NCI-H2196 (cell line): ENCODE results near the gene ANAPC10.

Source experiments
- DNase-seq: peaks from one replicate; lab custom pipeline; 2025; ENCODE audit not compliant: unreplicated experiment; lab: John Stamatoyannopoulos, UW

Gene ANAPC10

DNA sequence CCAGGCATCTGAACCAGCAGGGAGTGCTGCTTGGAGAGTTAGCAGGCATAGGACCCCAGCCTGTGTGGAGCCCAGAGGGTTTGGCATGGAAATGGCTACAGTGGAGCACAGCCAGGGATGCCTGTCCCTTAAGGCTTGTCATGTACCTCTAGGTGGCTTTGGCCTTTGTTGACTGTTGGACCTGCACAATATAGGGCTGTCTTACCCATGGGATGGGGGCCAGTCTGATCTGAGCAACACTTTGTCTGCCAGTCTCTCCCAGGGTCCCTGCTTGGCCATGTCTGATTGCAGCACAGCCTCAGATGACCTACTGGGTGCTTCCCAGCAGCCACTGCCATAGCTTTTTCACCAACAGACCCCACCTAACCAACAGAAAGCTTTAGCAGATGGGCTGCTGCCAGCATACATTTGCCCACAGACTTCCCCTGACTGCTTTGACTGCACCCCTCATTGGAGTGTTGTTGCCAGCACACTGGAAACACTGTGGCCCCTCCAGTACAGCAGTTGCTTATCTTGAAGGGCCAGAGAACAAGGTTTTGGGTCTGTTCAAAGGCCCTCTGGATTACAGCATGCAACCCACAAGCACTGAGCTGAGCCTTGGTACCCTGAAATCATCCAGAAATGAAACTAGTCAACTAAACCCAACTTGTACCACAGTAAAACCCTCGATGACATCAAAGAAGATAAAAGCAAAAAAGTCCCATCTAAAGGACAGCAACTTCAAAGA is 22.1 kb downstream of the ANAPC10 start:
- DNase-seq, result no peak

DNA sequence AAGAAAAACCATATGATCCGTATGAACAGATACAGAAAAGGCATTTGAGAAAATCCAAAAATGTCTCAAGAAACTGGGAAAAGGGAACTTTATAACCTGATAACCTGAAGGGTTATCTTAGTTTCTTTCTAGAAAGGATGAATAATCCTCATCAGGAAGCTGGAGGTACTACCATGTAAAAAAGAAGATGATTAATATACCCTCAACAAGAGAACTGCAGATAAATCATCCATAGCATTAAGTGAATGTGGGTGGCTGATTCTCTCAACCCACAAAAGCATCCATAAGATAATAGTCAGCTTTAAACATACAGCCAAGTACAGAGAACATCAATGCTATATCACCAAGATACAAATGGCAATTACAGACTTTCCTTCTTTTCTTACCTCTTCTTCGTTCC is 26.4 kb downstream of the ANAPC10 start:
- no peak for DNase-seq

- no peak for DNase-seq
Observed at GRCh38 chr4:145069361-145069760, 28.6 kb downstream of the ANAPC10 start.

DNA sequence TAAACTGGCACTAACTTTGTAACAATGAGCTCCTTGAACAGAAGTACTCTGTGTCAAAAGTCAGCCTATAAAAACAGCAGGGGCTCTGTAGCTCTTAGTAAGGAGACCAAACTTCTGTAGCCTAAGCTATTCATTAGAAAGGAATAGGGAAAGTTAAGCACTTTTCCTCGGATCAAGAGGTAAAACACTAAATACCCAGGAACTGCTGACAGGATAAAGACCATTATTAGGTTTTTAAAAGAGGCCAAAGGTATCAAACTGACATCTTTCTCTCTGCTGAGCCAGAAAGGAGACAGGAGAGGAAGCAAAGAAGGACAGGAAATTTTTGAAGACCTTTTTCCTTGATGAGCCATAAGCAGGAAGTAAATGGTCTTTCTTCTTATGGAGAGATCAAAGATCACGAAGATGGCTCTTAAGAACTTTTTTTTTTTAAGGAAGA is 31.9 kb downstream of the ANAPC10 start:
- no peak for DNase-seq

DNA sequence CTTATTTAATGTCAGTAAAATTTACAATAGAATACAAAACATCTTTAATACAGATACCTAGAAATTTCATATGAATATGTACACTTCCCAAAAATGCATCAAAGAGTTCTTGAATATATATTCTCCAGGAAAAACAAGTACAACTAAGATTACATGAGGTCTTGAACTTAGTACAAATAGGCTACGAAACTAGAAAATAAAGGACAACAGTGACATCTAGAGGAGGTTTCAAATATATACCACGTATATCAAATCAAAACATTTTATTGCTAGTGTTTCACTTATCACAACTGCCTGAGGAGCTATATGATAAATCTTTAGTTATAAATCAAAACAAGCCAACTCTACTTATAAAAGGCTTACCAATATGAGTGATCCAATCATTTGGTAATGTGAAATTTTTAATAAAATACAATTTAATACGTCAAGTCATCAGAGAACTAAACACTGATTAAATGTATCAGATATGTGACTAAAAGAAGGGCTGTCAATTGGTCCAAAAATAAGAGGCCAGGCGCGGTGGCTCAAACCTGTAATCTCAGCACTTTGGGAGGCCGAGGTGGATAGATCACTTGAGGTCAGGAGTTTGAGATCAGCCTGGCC is 36.6 kb downstream of the ANAPC10 start:
- peak; percentile 4 for DNase-seq

- no peak for DNase-seq
Observed at GRCh38 chr4:145058256-145058655, 39.7 kb downstream of the ANAPC10 start.

DNA sequence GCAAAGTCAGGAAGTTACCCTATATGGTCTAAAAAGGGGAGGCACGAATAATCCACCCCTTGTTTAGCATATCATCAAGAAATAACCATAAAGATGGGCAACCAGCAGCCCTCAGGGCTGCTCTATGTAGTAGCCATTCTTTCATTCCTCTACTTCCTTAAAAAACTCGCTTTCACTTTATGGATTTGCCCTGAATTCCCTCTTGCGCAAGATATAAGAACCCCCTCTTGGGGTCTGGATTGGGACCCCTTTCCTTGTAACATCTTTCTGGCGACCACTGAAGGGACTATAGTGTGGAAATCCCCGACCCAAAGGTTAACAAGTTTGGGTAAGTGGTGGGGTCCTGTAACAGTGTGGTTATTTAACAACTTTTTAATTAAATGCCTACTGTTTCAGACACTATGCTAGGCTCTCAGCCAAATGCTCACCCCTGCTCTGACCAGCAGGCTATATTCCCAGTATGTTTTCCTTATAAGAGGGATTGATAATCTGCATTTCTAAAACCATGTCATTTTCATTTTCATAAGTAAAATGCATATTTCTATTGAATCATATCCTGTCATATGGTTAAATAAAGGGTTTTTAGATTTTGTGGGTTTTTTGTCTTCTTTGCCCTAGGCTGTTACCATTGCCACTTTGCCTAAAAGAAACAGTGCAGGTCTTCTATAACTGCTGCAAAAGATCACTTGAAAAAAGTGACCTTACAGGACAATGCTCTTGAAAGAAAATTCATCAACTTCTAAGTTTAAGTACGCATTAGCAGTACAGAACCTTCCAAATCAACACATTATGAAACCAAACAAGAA is 41.5 kb downstream of the ANAPC10 start:
- DNase-seq, result no peak

DNA sequence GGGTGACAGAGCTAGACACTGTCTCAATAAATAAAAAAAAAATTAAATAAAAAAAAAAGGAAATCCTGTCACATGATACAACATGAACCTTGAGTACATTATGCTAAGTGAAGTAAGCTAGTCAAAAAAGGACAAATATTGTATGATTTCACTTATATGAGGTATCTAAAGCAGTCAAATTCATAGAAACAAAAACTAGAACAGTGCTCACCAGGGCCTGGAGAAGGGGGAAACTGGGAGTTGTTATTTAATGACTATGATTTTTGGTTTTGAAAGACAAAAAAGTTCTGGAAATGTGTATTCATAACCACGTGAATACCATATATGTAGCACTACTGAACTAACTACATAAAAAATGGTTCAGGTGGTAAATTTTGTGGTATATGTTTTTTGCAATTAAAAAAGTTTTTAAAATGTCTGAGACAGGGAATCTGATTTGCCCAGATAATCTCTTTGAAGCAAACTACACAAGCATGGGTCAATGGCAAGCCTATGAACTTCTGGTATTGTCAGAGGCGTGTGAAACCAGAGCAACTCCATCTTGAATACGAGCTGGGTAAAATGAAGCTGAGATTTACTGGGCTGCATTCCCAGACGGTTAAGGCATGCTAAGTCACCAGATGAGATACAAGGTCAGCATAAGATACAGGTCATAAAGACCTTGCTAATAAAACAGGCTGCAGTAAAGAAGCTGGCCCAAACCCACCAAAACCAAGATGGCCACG is 42.3 kb downstream of the ANAPC10 start:
- no peak for DNase-seq

GRCh38 chr4:145049241-145049640 is 48.8 kb downstream of the ANAPC10 start:
- DNase-seq, result no peak

- no peak for DNase-seq
Observed at GRCh38 chr4:145048817-145049216, 49.2 kb downstream of the ANAPC10 start.

DNA sequence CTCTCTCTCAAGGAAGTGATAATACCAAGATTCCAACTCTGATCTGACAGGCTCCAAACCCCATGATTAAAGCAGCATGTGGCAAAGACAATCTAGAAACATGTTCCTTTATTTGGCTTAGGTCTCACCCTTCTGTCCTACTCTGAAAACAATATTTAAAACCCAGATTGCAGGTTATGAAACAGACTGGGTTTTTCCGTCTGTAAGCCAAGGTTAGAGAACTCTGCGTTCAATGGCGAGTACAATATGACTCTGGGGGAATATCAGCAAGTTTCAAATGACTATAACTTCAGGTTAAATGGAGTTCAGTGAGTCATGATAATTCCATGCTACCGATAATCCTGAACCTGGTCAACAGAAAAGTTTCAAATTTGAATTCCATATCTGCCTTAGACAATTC is 50.8 kb downstream of the ANAPC10 start:
- no peak for DNase-seq

- DNase-seq, result no peak
Observed at GRCh38 chr4:145045180-145045579, 52.8 kb downstream of the ANAPC10 start.

GRCh38 chr4:145044341-145044740 is 53.7 kb downstream of the ANAPC10 start:
- DNase-seq, result no peak

GRCh38 chr4:145043306-145043705 is 54.7 kb downstream of the ANAPC10 start:
- no peak for DNase-seq

DNA sequence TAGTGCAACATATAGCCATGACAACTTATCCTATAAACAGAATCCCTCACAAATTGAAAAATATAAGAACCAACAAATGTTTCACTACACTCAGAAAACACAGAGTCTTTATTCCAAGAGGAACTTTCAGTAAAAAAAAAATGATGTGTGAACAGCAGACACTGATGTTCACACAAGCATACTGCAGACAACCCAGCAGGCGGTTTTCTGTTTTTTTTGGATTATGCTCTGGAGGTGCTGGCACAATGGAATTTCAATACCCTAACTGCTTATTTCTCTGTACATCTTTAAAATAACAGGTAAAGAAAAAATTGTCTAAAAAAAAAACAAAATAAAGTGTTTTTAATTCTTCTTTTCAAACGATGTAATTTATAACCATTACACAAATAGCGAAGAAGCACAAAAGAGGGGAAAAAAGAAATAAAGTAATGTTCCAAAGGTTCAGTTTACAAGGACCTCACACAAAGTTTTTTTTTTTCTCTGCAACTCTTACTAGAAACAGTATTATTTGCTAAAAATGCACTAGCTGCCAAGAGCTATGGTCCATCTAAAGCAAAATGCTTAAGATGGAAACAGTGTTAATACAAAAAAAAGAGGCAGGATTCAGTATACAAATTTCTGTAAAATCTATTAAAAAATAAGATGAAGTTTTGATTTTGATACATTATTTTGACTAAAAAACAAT is 55.3 kb downstream of the ANAPC10 start:
- DNase-seq, result no peak

DNA sequence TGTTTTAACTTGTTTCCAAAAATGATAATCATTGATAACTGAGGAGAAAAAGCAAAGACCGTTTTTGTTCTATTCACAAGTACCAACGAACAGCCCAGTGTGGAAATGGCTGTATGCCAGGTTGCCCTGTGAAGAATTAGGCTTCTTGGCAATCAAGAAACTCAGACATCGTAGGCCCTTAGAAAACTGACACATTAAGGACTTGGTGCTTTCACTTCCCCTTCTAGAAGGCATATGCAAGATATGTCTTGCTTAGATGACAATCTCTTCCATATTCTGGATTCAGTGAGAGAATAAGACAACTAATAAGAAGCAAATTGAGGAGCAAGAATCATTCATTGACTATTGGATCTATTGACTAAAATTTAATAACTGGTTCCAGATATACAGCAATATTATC is 56.6 kb downstream of the ANAPC10 start:
- no peak for DNase-seq

- no peak for DNase-seq
Observed at GRCh38 chr4:145035494-145036136, 62.4 kb downstream of the ANAPC10 start.

DNA sequence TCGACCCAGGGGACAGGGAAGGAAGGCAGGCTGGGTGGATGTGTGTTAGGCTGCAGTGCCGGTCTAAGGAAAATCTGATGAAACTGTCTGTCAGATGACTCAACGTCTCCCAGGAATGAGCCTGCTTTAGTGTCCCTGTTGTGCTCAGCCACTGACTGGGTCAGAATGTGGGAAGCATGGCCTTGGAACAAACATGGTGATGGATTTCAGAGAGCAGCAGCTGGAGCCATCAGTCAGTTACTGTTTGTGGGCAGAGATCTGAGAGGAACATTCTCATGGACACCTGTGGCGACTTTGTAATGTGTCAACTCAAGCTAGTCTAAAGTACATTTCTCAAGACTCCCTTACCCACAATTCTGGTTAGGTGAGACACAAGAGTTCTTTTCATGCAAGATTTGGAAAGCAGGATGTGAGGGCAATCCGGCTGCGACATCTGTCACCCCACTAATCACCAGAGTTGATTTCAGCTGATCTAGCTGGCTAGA is 63.2 kb downstream of the ANAPC10 start:
- DNase-seq, result no peak

DNA sequence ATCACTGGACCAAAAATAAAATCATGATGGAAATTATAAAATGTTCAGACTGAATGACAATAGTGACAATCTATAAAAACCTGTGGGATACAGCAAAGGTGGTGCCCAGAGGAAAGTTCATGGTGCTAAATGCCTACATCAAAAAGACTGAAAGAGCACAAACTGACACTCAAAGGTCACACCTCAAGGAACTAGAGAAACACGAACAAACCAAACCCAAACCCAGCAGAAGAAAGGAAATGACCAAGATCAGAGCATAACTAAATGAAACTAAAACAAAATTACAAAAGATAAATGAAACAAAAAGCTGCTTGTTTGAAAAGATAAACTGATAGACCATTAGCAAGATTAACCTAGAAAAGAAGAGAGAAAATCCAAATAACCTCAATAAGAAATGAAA is 78.7 kb downstream of the ANAPC10 start:
- no peak for DNase-seq

DNA sequence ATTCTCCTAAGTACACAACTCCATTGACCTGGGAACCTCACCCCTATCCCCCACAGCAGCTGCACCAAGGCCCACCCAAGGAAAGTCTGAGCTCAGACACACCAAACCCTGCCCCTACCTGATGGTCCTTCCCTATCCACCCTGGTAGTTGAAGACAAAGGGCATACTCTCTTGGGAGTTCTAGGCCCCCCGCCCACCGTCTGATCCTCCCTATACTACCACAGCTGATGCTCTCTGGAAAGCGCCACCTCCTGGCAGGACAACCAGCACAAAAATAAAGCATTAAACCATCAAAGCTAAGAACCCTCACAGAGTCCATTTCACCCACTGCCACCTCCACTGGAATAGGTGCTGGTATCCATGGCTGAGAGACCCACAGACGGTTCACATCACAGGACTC is 83.6 kb downstream of the ANAPC10 start:
- no peak for DNase-seq
